Stomach smooth muscle (tissue), 2 donors: ENCODE measurements around the gene TEP1.

Experiments
- H3K27ac ChIP-seq: one replicate; pipeline ENCODE4 v1.7.0; 2013; ENCODE audit warnings: mild to moderate bottlenecking, low read length, inconsistent platforms
- H3K27me3 ChIP-seq, 2 donors: one replicate each; pipeline ENCODE4 v1.7.0; 2013; ENCODE audit warnings: low read length in 2 of 2; ENCODE audit not compliant: insufficient read depth in 2 of 2, control insufficient read depth in 1 of 2
- H3K36me3 ChIP-seq, 2 donors: one replicate each; pipeline ENCODE4 v1.7.0; 2013; ENCODE audit warnings: low read length in 2 of 2; ENCODE audit not compliant: control insufficient read depth in 2 of 2, insufficient read depth in 2 of 2
- H3K4me1 ChIP-seq: one replicate; pipeline ENCODE4 v1.7.0; 2013; ENCODE audit warnings: low read length; ENCODE audit not compliant: control insufficient read depth, insufficient read depth
- H3K4me3 ChIP-seq, 2 donors: one replicate each; pipeline ENCODE4 v1.7.0; 2013; ENCODE audit warnings: low read length in 2 of 2
- H3K9ac ChIP-seq, 2 donors: one replicate each; pipeline ENCODE4 v1.7.0; 2013; ENCODE audit warnings: low read length in 2 of 2, mild to moderate bottlenecking in 1 of 2
- H3K9me3 ChIP-seq, 2 donors: one replicate each; pipeline ENCODE4 v1.7.0; 2013; ENCODE audit warnings: low read length in 2 of 2; ENCODE audit not compliant: control insufficient read depth in 2 of 2
- donor health status: healthy.
- donor health status: Pancreatic carcinoma.

The TEP1 gene

GRCh38 chr14:20428802-20429201 lies 15.5 kb upstream of the TEP1 start:
- Histone ChIP-seq H3K27me3 (no peaks in the 10 kb centered on the region), H3K4me1 (no peaks in the 10 kb centered on the region), H3K4me3 (no peak overlapping the region), H3K9me3 (no peaks in the 10 kb centered on the region), H3K36me3 (no peaks in the 10 kb centered on the region), H3K9ac (no peak overlapping the region), H3K27ac (no peak overlapping the region)

- no peaks in the 10 kb centered on the region for H3K27me3 ChIP-seq
- H3K27ac ChIP-seq: no peak overlapping the region
- no peaks in the 10 kb centered on the region for H3K4me1 ChIP-seq
- no peak overlapping the region for H3K9ac ChIP-seq
- H3K4me3 ChIP-seq: no peak overlapping the region
- no peaks in the 10 kb centered on the region for H3K36me3 ChIP-seq
- H3K9me3 ChIP-seq: no peaks in the 10 kb centered on the region
Measured at GRCh38 chr14:20428010-20428365, 14.7 kb upstream of the TEP1 start.

GRCh38 chr14:20427231-20428009 lies 14.1 kb upstream of the TEP1 start:
- Histone ChIP-seq H3K9ac (no peak overlapping the region), H3K9me3 (no peaks in the 10 kb centered on the region), H3K4me3 (no peak overlapping the region), H3K4me1 (no peaks in the 10 kb centered on the region), H3K27ac (no peak overlapping the region), H3K27me3 (no peaks in the 10 kb centered on the region), H3K36me3 (no peaks in the 10 kb centered on the region)

GRCh38 chr14:20424851-20425250 lies 11.6 kb upstream of the TEP1 start:
- Histone ChIP-seq H3K27ac (no peak overlapping the region), H3K27me3 (no peaks in the 10 kb centered on the region), H3K4me3 (no peak overlapping the region), H3K9me3 (no peaks in the 10 kb centered on the region), H3K4me1 (no peaks in the 10 kb centered on the region), H3K36me3 (no peaks in the 10 kb centered on the region), H3K9ac (no peak overlapping the region)

GRCh38 chr14:20422886-20423285 lies 9.6 kb upstream of the TEP1 start:
- no peak overlapping the region for H3K4me3 ChIP-seq
- no peaks in the 10 kb centered on the region for H3K27me3 ChIP-seq
- no peaks in the 10 kb centered on the region for H3K4me1 ChIP-seq
- no peaks in the 10 kb centered on the region for H3K36me3 ChIP-seq
- no peaks in the 10 kb centered on the region for H3K9me3 ChIP-seq
- no peak overlapping the region for H3K9ac ChIP-seq
- H3K27ac ChIP-seq: no peak overlapping the region

- Histone ChIP-seq H3K36me3 (no peaks in the 10 kb centered on the region), H3K9me3 (no peaks in the 10 kb centered on the region), H3K4me1 (no peaks in the 10 kb centered on the region), H3K9ac (no peak overlapping the region), H3K27ac (no peak overlapping the region), H3K4me3 (no peak overlapping the region), H3K27me3 (no peaks in the 10 kb centered on the region)
Measured at GRCh38 chr14:20421267-20421666, 8.0 kb upstream of the TEP1 start.

- H3K27ac ChIP-seq: no peak overlapping the region
- peaks cover 3% of the 10 kb centered on the region for H3K4me1 ChIP-seq
- H3K9me3 ChIP-seq: no peaks in the 10 kb centered on the region
- H3K4me3 ChIP-seq: no peak overlapping the region
- no peak overlapping the region for H3K9ac ChIP-seq
- no peaks in the 10 kb centered on the region for H3K27me3 ChIP-seq
- no peaks in the 10 kb centered on the region for H3K36me3 ChIP-seq
Measured at GRCh38 chr14:20419419-20419818, 6.1 kb upstream of the TEP1 start.

GRCh38 chr14:20418501-20418909 lies 5.2 kb upstream of the TEP1 start:
- no peak overlapping the region for H3K4me3 ChIP-seq
- no peaks in the 10 kb centered on the region for H3K9me3 ChIP-seq
- H3K4me1 ChIP-seq: peaks cover 10% of the 10 kb centered on the region
- no peaks in the 10 kb centered on the region for H3K36me3 ChIP-seq
- no peak overlapping the region for H3K9ac ChIP-seq
- H3K27ac ChIP-seq: no peak overlapping the region
- no peaks in the 10 kb centered on the region for H3K27me3 ChIP-seq

GRCh38 chr14:20417250-20418186 lies 4.2 kb upstream of the TEP1 start:
- Histone ChIP-seq H3K4me1 (peaks cover 10% of the 10 kb centered on the region), H3K27ac (no peak overlapping the region), H3K27me3 (no peaks in the 10 kb centered on the region), H3K4me3 (no peak overlapping the region), H3K36me3 (no peaks in the 10 kb centered on the region), H3K9ac (no peak overlapping the region), H3K9me3 (no peaks in the 10 kb centered on the region)

GRCh38 chr14:20416223-20416622 lies 2.9 kb upstream of the TEP1 start:
- no peaks in the 10 kb centered on the region for H3K36me3 ChIP-seq
- no peaks in the 10 kb centered on the region for H3K27me3 ChIP-seq
- no peaks in the 10 kb centered on the region for H3K9me3 ChIP-seq
- no peak overlapping the region for H3K9ac ChIP-seq
- H3K27ac ChIP-seq: no peak overlapping the region
- H3K4me1 ChIP-seq: peaks cover 12% of the 10 kb centered on the region
- H3K4me3 ChIP-seq: no peak overlapping the region

GRCh38 chr14:20415782-20416206 lies 2.5 kb upstream of the TEP1 start:
- Histone ChIP-seq H3K9ac (no peak overlapping the region), H3K27ac (no peak overlapping the region), H3K4me3 (no peak overlapping the region), H3K27me3 (no peaks in the 10 kb centered on the region), H3K9me3 (no peaks in the 10 kb centered on the region), H3K36me3 (no peaks in the 10 kb centered on the region), H3K4me1 (peaks cover 15% of the 10 kb centered on the region)
